DND-41 (cell line): ENCODE measurements around the gene CD93.

Experiments used
- ATAC-seq: fragments of 200-7000 bp; cut with Tn5 transposase; 3 replicates; pipeline ENCODE4 v1.9.1; 2021; ENCODE audit warnings: low read depth; ENCODE audit not compliant: insufficient read depth
- DNase-seq: peaks from one replicate; pipeline ENCODE4 v3.0.0-alpha.2; 2020
- H2AFZ ChIP-seq: 2 replicates; pipeline ENCODE4 v1.6.0; 2012; ENCODE audit warnings: low read depth, low read length
- H3K27ac ChIP-seq: 2 replicates; pipeline ENCODE4 v1.5.1; 2012; ENCODE audit warnings: low read length, inconsistent platforms
- H3K27me3 ChIP-seq: fragments of 200-600 bp; sonication (generic); 2 replicates; pipeline ENCODE4 v1.6.0; 2012; ENCODE audit warnings: low read length, mild to moderate bottlenecking, inconsistent platforms; ENCODE audit not compliant: insufficient read depth, poor library complexity
- H3K36me3 ChIP-seq: 2 replicates; pipeline ENCODE4 v1.5.1; 2012; ENCODE audit warnings: low read length, inconsistent platforms; ENCODE audit not compliant: insufficient read depth
- H3K4me1 ChIP-seq: 2 replicates; pipeline ENCODE4 v1.5.1; 2012; ENCODE audit warnings: mild to moderate bottlenecking, low read length; ENCODE audit not compliant: insufficient read depth
- H3K4me2 ChIP-seq: 2 replicates; pipeline ENCODE4 v1.6.0; 2012; ENCODE audit warnings: mild to moderate bottlenecking, moderate library complexity, low read length, inconsistent platforms; ENCODE audit not compliant: insufficient read depth
- H3K4me3 ChIP-seq, 2 experiments: fragments of 200-600 bp in 1 of 2; shearing (Covaris generic) in 1 of 2; 2 replicates each; pipeline ENCODE4 v1.5.1; 2012 to 2016; ENCODE audit warnings: inconsistent platforms in 2 of 2, low read length in 2 of 2, mild to moderate bottlenecking in 2 of 2, low read depth in 1 of 2, moderate library complexity in 1 of 2
- H3K79me2 ChIP-seq: 2 replicates; pipeline ENCODE4 v1.6.0; 2012; ENCODE audit warnings: low read length, inconsistent platforms; ENCODE audit not compliant: insufficient read depth
- H3K9ac ChIP-seq: 2 replicates; pipeline ENCODE4 v1.6.0; 2012; ENCODE audit warnings: low read depth, mild to moderate bottlenecking, inconsistent platforms, low read length, moderate library complexity
- H3K9me3 ChIP-seq: 2 replicates; pipeline ENCODE4 v1.5.1; 2012; ENCODE audit warnings: low read length, moderate library complexity, mild to moderate bottlenecking, inconsistent platforms; ENCODE audit not compliant: insufficient read depth, severe bottlenecking
- H4K20me1 ChIP-seq: 2 replicates; pipeline ENCODE4 v1.6.0; 2012; ENCODE audit warnings: low read length; ENCODE audit not compliant: insufficient read depth
- EZH2 ChIP-seq: IDR thresholded peaks from 3 replicates; pipeline ENCODE4 v1.6.1; 2012; ENCODE audit warnings: borderline replicate concordance, low read depth, mild to moderate bottlenecking, moderate library complexity, low read length, inconsistent platforms; ENCODE audit not compliant: severe bottlenecking
- TF ChIP-seq, protein P1 (sequence below): IDR thresholded peaks from 2 replicates; pipeline ENCODE4 v1.5.1; 2012; ENCODE audit warnings: borderline replicate concordance, low read length, moderate library complexity, mild to moderate bottlenecking; ENCODE audit not compliant: poor library complexity, severe bottlenecking; ENCODE audit errors: extremely low read depth

CD93 gene

DNA sequence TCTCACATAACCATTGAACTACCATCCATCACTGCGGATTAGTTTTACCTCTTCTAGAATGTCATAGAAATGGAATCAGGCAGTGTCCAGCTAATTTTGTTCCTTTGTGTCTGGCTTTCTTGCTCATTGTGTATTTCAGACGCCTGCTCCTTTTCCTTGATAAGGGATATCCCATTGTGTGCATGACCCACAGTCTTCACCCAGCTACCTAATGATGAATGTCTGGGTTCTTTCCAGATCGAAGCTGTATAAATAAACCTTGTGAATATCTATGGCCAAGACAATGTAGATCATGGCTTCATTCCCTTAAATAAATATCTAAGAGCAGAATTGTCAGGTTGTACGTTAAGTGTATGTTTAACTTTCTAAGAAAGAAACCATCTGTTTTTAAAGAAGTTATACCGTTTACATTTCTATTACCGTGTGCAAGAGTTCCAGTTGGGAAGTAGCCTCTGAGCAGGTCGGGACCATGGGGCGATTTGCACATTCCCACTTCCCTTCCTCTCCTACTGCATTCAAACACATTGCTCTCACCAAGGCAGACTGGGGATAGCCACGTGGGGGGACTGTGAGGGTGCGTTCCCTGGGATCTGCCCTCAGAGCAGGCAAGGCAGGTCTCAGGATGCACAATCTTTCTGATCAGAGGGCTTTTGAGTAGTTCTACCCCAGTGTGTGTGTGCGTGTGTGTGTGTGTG is 13.1 kb downstream of the CD93 start:
- Histone ChIP-seq H3K27ac (no peak overlapping the region), H2AFZ (no peak overlapping the region), H3K27me3 (no peaks in the 10 kb centered on the region), H3K9me3 (no peaks in the 10 kb centered on the region), H3K9ac (no peak overlapping the region), H3K4me3 (no peak overlapping the region), H3K4me2 (no peak overlapping the region), H3K4me1 (no peaks in the 10 kb centered on the region), H4K20me1 (no peaks in the 10 kb centered on the region), H3K79me2 (no peaks in the 10 kb centered on the region), H3K36me3 (no peaks in the 10 kb centered on the region)
- TF ChIP-seq EZH2: no peak
- TF ChIP-seq, protein P1, sequence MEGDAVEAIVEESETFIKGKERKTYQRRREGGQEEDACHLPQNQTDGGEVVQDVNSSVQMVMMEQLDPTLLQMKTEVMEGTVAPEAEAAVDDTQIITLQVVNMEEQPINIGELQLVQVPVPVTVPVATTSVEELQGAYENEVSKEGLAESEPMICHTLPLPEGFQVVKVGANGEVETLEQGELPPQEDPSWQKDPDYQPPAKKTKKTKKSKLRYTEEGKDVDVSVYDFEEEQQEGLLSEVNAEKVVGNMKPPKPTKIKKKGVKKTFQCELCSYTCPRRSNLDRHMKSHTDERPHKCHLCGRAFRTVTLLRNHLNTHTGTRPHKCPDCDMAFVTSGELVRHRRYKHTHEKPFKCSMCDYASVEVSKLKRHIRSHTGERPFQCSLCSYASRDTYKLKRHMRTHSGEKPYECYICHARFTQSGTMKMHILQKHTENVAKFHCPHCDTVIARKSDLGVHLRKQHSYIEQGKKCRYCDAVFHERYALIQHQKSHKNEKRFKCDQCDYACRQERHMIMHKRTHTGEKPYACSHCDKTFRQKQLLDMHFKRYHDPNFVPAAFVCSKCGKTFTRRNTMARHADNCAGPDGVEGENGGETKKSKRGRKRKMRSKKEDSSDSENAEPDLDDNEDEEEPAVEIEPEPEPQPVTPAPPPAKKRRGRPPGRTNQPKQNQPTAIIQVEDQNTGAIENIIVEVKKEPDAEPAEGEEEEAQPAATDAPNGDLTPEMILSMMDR: no peak
- no peak for DNase-seq
- no peak for ATAC-seq

DNA sequence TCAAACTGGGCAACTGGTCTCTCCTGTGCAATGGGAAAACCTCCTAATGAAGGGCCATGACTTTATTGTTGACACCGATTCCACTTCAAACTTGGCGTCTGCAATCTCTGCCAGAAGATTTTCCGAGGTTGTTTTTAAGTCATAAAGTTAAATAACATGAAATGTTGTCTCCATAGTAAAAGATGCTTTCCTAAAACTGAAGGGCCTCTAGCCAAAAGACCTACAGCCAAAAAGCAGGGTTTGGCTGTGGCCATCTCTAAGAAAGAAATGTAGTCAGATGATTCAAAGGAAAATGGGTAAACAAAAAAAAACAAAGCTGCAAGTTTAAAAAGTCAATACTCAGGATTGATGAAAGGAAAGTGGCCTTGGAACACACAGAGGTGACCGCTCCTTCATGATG is 14.1 kb downstream of the CD93 start:
- Histone ChIP-seq H2AFZ (no peak overlapping the region), H3K27ac (no peak overlapping the region), H3K27me3 (no peaks in the 10 kb centered on the region), H3K4me2 (no peak overlapping the region), H3K36me3 (no peaks in the 10 kb centered on the region), H4K20me1 (no peaks in the 10 kb centered on the region), H3K4me1 (no peaks in the 10 kb centered on the region), H3K9me3 (no peaks in the 10 kb centered on the region), H3K9ac (no peak overlapping the region), H3K4me3 (no peak overlapping the region), H3K79me2 (no peaks in the 10 kb centered on the region)
- DNase-seq (no peak), ATAC-seq (no peak)
- TF ChIP-seq EZH2: no peak
- TF ChIP-seq, protein P1: no peak

DNA sequence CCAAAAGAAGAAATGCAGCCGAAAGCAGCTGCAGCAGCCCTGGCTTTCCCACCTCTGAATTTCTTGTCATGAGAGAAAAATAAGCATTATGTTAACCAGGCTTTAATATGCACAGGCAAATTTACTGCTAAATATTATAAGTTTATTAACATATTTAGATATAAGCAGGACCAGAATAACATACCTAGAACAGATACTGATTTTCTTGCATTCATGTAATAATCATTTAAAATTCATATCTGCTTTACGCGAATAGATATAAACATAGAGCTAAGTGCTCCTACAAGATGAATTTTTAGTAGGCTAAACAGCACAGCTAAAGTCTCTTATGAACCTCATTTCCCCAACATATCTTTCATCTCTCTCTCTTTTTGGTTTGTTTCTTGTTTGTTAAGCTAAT is 14.7 kb downstream of the CD93 start:
- Histone ChIP-seq H3K27ac (no peak overlapping the region), H3K4me2 (no peak overlapping the region), H3K27me3 (no peaks in the 10 kb centered on the region), H3K9me3 (no peaks in the 10 kb centered on the region), H4K20me1 (no peaks in the 10 kb centered on the region), H3K4me3 (no peak overlapping the region), H3K9ac (no peak overlapping the region), H2AFZ (no peak overlapping the region), H3K79me2 (no peaks in the 10 kb centered on the region), H3K4me1 (no peaks in the 10 kb centered on the region), H3K36me3 (no peaks in the 10 kb centered on the region)
- TF ChIP-seq, protein P1: no peak
- no peak for TF ChIP-seq EZH2
- DNase-seq (no peak), ATAC-seq (no peak)
